GM23338 (cell line): ENCODE data around the gene ELAVL2. TPM values are rescaled to one million over a fixed set of nuclear protein-coding genes. Genes with fewer than 3 reads are reported as not detected.
A peak's percentile ranks its signal among the peaks of the same experiment; 100 is the strongest.

Source experiments
- ATAC-seq: fragments of 200-7000 bp; cut with Tn5 transposase; 3 replicates; pipeline ENCODE4 v1.9.1; 2020
- DNase-seq: peaks from one replicate; pipeline ENCODE4 v3.0.0-alpha.2; 2015; ENCODE audit warnings: low spot score
- H2AFZ ChIP-seq: fragments of 200-600 bp; sonication (generic); 2 replicates; pipeline ENCODE4 v1.8.0; 2016; ENCODE audit warnings: antibody characterized with exemption, mild to moderate bottlenecking, moderate library complexity
- H3F3A ChIP-seq: fragments of 200-600 bp; sonication (generic); replicated peaks from 2 replicates; pipeline ENCODE4 v1.8.0; 2017; ENCODE audit warnings: antibody characterized with exemption, mixed run types, low read depth
- H3K27ac ChIP-seq: fragments of 200-600 bp; sonication (generic); 2 replicates; pipeline ENCODE4 v1.6.1; 2016; ENCODE audit warnings: low read depth
- H3K27me3 ChIP-seq: fragments of 200-600 bp; sonication (generic); 2 replicates; pipeline ENCODE4 v1.8.0; 2016; ENCODE audit warnings: mild to moderate bottlenecking, mixed run types, moderate library complexity; ENCODE audit not compliant: insufficient read depth
- H3K36me3 ChIP-seq: fragments of 200-600 bp; sonication (generic); 2 replicates; pipeline ENCODE4 v1.8.0; 2016; ENCODE audit warnings: mild to moderate bottlenecking; ENCODE audit not compliant: insufficient read depth
- H3K4me1 ChIP-seq: fragments of 200-600 bp; sonication (generic); 2 replicates; pipeline ENCODE4 v1.8.0; 2016; ENCODE audit warnings: mild to moderate bottlenecking, moderate library complexity; ENCODE audit not compliant: insufficient read depth
- H3K4me2 ChIP-seq: fragments of 200-600 bp; sonication (generic); 2 replicates; pipeline ENCODE4 v1.7.1; 2017; ENCODE audit warnings: mixed run types
- H3K4me3 ChIP-seq: fragments of 200-600 bp; sonication (generic); 2 replicates; pipeline ENCODE4 v1.6.1; 2016; ENCODE audit warnings: mixed run types
- H3K79me2 ChIP-seq: fragments of 200-600 bp; sonication (generic); replicated peaks from 2 replicates; pipeline ENCODE4 v1.8.0; 2017; ENCODE audit warnings: mild to moderate bottlenecking; ENCODE audit not compliant: insufficient read depth
- H3K9me2 ChIP-seq: fragments of 200-600 bp; sonication (generic); 2 replicates; pipeline ENCODE4 v1.8.0; 2017; ENCODE audit not compliant: insufficient read depth
- H4K20me1 ChIP-seq: fragments of 200-600 bp; sonication (generic); replicated peaks from 2 replicates; pipeline ENCODE4 v1.8.0; 2017; ENCODE audit warnings: mild to moderate bottlenecking; ENCODE audit not compliant: insufficient read depth
- H3K27ac Mint-ChIP-seq: 2 replicates; pipeline ENCODE4 v1.8.0; 2020; ENCODE audit warnings: inconsistent platforms, mild to moderate bottlenecking, moderate library complexity, mixed read lengths
- H3K27me3 Mint-ChIP-seq: 3 replicates; pipeline ENCODE4 v1.8.0; 2022; ENCODE audit warnings: low read depth, mild to moderate bottlenecking, moderate library complexity, mixed read lengths, inconsistent platforms; ENCODE audit not compliant: insufficient read depth, poor library complexity
- H3K36me3 Mint-ChIP-seq: 3 replicates; pipeline ENCODE4 v1.8.0; 2021; ENCODE audit warnings: low read depth, mild to moderate bottlenecking, inconsistent platforms, moderate library complexity, mixed read lengths
- H3K4me1 Mint-ChIP-seq: 3 replicates; pipeline ENCODE4 v1.8.0; 2020; ENCODE audit warnings: mild to moderate bottlenecking, inconsistent platforms, mixed read lengths
- H3K4me3 Mint-ChIP-seq: 3 replicates; pipeline ENCODE4 v1.8.0; 2021; ENCODE audit warnings: moderate library complexity, mild to moderate bottlenecking, inconsistent platforms, mixed read lengths
- H3K9me3 Mint-ChIP-seq: 3 replicates; pipeline ENCODE4 v1.8.0; 2020; ENCODE audit warnings: moderate library complexity, mild to moderate bottlenecking, inconsistent platforms, mixed read lengths
- REST ChIP-seq: IDR thresholded peaks from one replicate; pipeline ENCODE4 v1.6.1; 2018; ENCODE audit warnings: antibody characterized with exemption; ENCODE audit not compliant: unreplicated experiment
- ZNF462 ChIP-seq: fragments of 250-450 bp; sonication (Bioruptor Pico); IDR thresholded peaks from 2 replicates; pipeline ENCODE4 v1.5.0; 2020; ENCODE audit warnings: mild to moderate bottlenecking, moderate library complexity
- polyA plus RNA-seq: library from polyadenylated mRNA; unstranded; fragments of >200 nt; fragmentation: Nextera tagmentation; extraction: Ambion mirVana; gene quantifications from 2 replicates; pipeline ENCODE4 v1.2.1, GENCODE V29; 2016
- total RNA-seq: library from RNA; depleted of rRNA; stranded (reverse); fragments of >200 nt; shearing (Covaris generic); gene quantifications from 2 replicates; pipeline ENCODE4 v1.2.3, GENCODE V29; 2014

The ELAVL2 gene
- total and polyA plus RNA-seq, 2 experiments from 2014 or later: 18.6 to 42.4 TPM

GRCh38 chr9:23829580-23830475 lies 3.8 kb upstream of the ELAVL2 start:
- Mint-ChIP-seq H3K4me1 (peaks cover 23% of the 10 kb centered on the region), H3K27ac (no peak overlapping the region), H3K4me3 (peak overlapping the region; percentile 82), H3K9me3 (no peaks in the 10 kb centered on the region), H3K27me3 (peaks cover 30% of the 10 kb centered on the region), H3K36me3 (no peaks in the 10 kb centered on the region)
- Histone ChIP-seq H3K4me1 (peaks cover 53% of the 10 kb centered on the region), H3F3A (no peaks in the 10 kb centered on the region; the same call in 1 of the 2 replicates), H3K9me2 (no peaks in the 10 kb centered on the region), H4K20me1 (peaks cover 5% of the 10 kb centered on the region), H3K79me2 (peaks cover 10% of the 10 kb centered on the region; the same call in 1 of the 2 replicates), H2AFZ (no peak overlapping the region), H3K4me2 (peak overlapping the region; percentile 90), H3K27me3 (peaks cover 79% of the 10 kb centered on the region), H3K4me3 (peak overlapping the region; percentile 73), H3K36me3 (no peaks in the 10 kb centered on the region), H3K27ac (no peak overlapping the region)
- TF ChIP-seq REST (peak; percentile 88), ZNF462 (CRISPR knock-in tag) (no peak)
- peak; percentile 4; the same call in 1 of the 3 replicates for ATAC-seq
- peak; percentile 75 for DNase-seq
